K562 (cell line): ENCODE results near the gene CERS6. TPM values are rescaled to one million over a fixed set of nuclear protein-coding genes. Genes with fewer than 3 reads are reported as not detected.

Experiments
- ATAC-seq: fragments of 200-7000 bp; cut with Tn5 transposase; 3 replicates; pipeline ENCODE4 v1.9.1; 2020; ENCODE audit warnings: moderate library complexity
- BruUV-seq: library from RNA; stranded (reverse); fragments of 400-500 nt; replicated peaks from 2 replicates; lab custom pipeline; 2021; lab: Mats Ljungman, UMichigan
- CTCF ChIA-PET: fragments of 300-600 bp; formaldehyde crosslinking; extraction: SDS; loops from one replicate; lab custom pipeline; 2021; ENCODE audit warnings: low intra/inter-chr PET ratio; lab: Yijun Ruan, JAX
- POLR2A ChIA-PET: fragments of 300-600, 350-650 bp; sonication (Branson Sonifier 250); formaldehyde crosslinking; extraction: SDS; loops from one replicate; lab custom pipeline; 2021; ENCODE audit warnings: antibody characterized with exemption, inconsistent platforms; lab: Yijun Ruan, JAX
- DNase-seq, 4 experiments: peaks; one replicate each; pipeline versions ENCODE4 v3.0.0 to v3.0.0-alpha.2; 2011 to 2018; ENCODE audit warnings: low spot score in 3 of 4, mixed read lengths in 3 of 4; ENCODE audit errors: extremely low read depth in 1 of 4
- FAIRE-seq: peaks from 2 replicates; lab custom pipeline; 2011; peaks lifted over from hg19 to GRCh38; lab: Jason Lieb, UNC
- H2AFZ ChIP-seq: 2 replicates; pipeline ENCODE4 v1.6.0; 2011; ENCODE audit warnings: low read depth, low read length, control low read depth, inconsistent platforms
- H3K27ac ChIP-seq: fragments of 200-600 bp; 3 replicates; pipeline ENCODE4 v1.8.0; 2011; ENCODE audit warnings: low read depth, mild to moderate bottlenecking, control low read depth, inconsistent platforms, low read length, moderate library complexity, mixed read lengths; ENCODE audit errors: extremely low read depth
- H3K27me3 ChIP-seq, 2 experiments: fragments of 300-600 bp in 1 of 2; 2 replicates in 1 of 2; 3 replicates in 1 of 2; pipeline versions ENCODE4 v1.6.0 to v1.8.0; 2011; ENCODE audit warnings: inconsistent platforms in 2 of 2, low read length in 2 of 2, mild to moderate bottlenecking in 1 of 2, mixed read lengths in 1 of 2, moderate library complexity in 1 of 2; ENCODE audit not compliant: control insufficient read depth in 2 of 2, insufficient read depth in 2 of 2
- H3K36me3 ChIP-seq: fragments of 300-600 bp; 3 replicates; pipeline ENCODE4 v1.8.0; 2011; ENCODE audit warnings: mild to moderate bottlenecking, low read length, inconsistent platforms; ENCODE audit not compliant: control insufficient read depth, insufficient read depth
- H3K4me1 ChIP-seq, 2 experiments: fragments of 200-600 bp in 1 of 2; replicated peaks in 1 of 2; 2 replicates in 1 of 2; 3 replicates in 1 of 2; pipeline versions ENCODE4 v1.5.1 to v1.8.0; 2011; ENCODE audit warnings: inconsistent platforms in 2 of 2, low read length in 2 of 2, mild to moderate bottlenecking in 1 of 2, mixed read lengths in 1 of 2, moderate library complexity in 1 of 2; ENCODE audit not compliant: control insufficient read depth in 2 of 2, insufficient read depth in 2 of 2
- H3K4me2 ChIP-seq: 2 replicates; pipeline ENCODE4 v1.6.1; 2011; ENCODE audit warnings: low read length, control low read depth, inconsistent platforms, mixed read lengths; ENCODE audit not compliant: insufficient read depth
- H3K4me3 ChIP-seq: fragments of 200-600 bp; sonication (generic), shearing (Covaris generic); 2 replicates; pipeline ENCODE4 v1.5.1; 2016; ENCODE audit warnings: control low read depth, inconsistent platforms
- H3K79me2 ChIP-seq: fragments of 200-600 bp; 3 replicates; pipeline ENCODE4 v1.8.0; 2011; ENCODE audit warnings: low read length, inconsistent platforms; ENCODE audit not compliant: control insufficient read depth, insufficient read depth
- H3K9ac ChIP-seq, 2 experiments: 2 replicates each; pipeline versions ENCODE4 v1.6.0 to v1.6.1; 2011; ENCODE audit warnings: low read depth in 2 of 2, low read length in 2 of 2, control low read depth in 1 of 2, inconsistent platforms in 1 of 2, mild to moderate bottlenecking in 1 of 2, mixed read lengths in 1 of 2; ENCODE audit not compliant: insufficient read depth in 1 of 2
- H3K9me1 ChIP-seq: one replicate; pipeline ENCODE4 v1.6.0; 2011; ENCODE audit warnings: inconsistent platforms, mild to moderate bottlenecking, low read length, moderate library complexity; ENCODE audit not compliant: control insufficient read depth, insufficient read depth
- H3K9me3 ChIP-seq: replicated peaks from 2 replicates; pipeline ENCODE4 v1.5.1; 2011; ENCODE audit warnings: low read depth, low read length, inconsistent platforms; ENCODE audit not compliant: control insufficient read depth, insufficient read depth
- H4K20me1 ChIP-seq: replicated peaks from 2 replicates; pipeline ENCODE4 v1.6.1; 2011; ENCODE audit warnings: low read length, inconsistent platforms, mixed read lengths; ENCODE audit not compliant: control insufficient read depth, insufficient read depth
- FOXJ2 ChIP-seq: fragments of 200-800 bp; sonication (Bioruptor generic); IDR thresholded peaks from 2 replicates; pipeline ENCODE4 v1.6.1; 2016; ENCODE audit warnings: missing genetic modification characterization, missing compliant biosample characterization
- PHF20 ChIP-seq: fragments of 450-650 bp; IDR thresholded peaks from 2 replicates; pipeline ENCODE4 v1.6.1; 2018; ENCODE audit not compliant: partially characterized antibody
- WGBS: fragments of 100-300 bp; shearing (Covaris generic); methylation state at CpG from one replicate; pipeline ENCODE4 v1.1.6; 2016; ENCODE audit warnings: low coverage, mixed read lengths; ENCODE audit not compliant: insufficient coverage; ENCODE audit errors: missing lambda C conversion rate; 5-methylcytosine and 5-hydroxymethylcytosine counted together
- in situ Hi-C: fragments of 300-500 bp; cut with MboI; formaldehyde crosslinking; loops from 4 replicates; pipeline ENCODE4 v1.15.0; 2018; ENCODE audit warnings: inconsistent platforms, mixed read lengths
- intact Hi-C: fragments of 100-400 bp; cut with micrococcal nuclease; formaldehyde crosslinking; loops from 2 replicates; pipeline ENCODE4 v1.14.2; 2022
- polyA plus RNA-seq, 8 experiments: library from polyadenylated mRNA; depleted of rRNA in 4 of 8; stranded (reverse) in 5 of 8; unstranded in 3 of 8; fragments of >200 nt; fragmentation: Nextera tagmentation in 2 of 8; fragmentation: Illumina TruSeq in 1 of 8; extraction: Ambion mirVana in 2 of 8; extraction: Trizol in 1 of 8; gene quantifications; 2 replicates each; pipeline versions ENCODE4 v1.2.1 to v1.2.3, GENCODE V29; 2011 to 2014; ENCODE audit warnings: inconsistent platforms in 1 of 8, missing spikeins in 1 of 8
- total RNA-seq, 7 experiments: library from RNA; depleted of rRNA in 6 of 7; stranded (reverse); fragments of >200 nt in 6 of 7; fragmentation: Illumina TruSeq in 2 of 7; extraction: Trizol in 2 of 7; gene quantifications; 2 replicates each; pipeline versions ENCODE4 v1.2.1 to v1.2.3, GENCODE V29; 2011 to 2021; ENCODE audit warnings: low replicate concordance in 1 of 7
- TF ChIP-seq, protein P1 (sequence below): fragments of 250-450 bp; sonication (Bioruptor Pico); IDR thresholded peaks from 2 replicates; pipeline ENCODE4 v1.8.0; 2022; ENCODE audit warnings: inconsistent platforms
- TF ChIP-seq, protein P2 (sequence below): fragments of 450-650 bp; IDR thresholded peaks from 2 replicates; pipeline ENCODE4 v1.6.1; 2016; ENCODE audit warnings: mild to moderate bottlenecking, moderate library complexity
- TF ChIP-seq, protein P3 (sequence below): sonication (generic); formaldehyde crosslinking; IDR thresholded peaks from 2 replicates; pipeline ENCODE4 v1.5.0; 2020; ENCODE audit warnings: missing genetic modification reagents

Gene CERS6
- total and polyA plus RNA-seq, 9 of the 15 experiments (the other 6 are each of a cell fraction or from before 2014, with no cell fraction given), result 1.6 to 13.6 (median 11.4) TPM

DNA sequence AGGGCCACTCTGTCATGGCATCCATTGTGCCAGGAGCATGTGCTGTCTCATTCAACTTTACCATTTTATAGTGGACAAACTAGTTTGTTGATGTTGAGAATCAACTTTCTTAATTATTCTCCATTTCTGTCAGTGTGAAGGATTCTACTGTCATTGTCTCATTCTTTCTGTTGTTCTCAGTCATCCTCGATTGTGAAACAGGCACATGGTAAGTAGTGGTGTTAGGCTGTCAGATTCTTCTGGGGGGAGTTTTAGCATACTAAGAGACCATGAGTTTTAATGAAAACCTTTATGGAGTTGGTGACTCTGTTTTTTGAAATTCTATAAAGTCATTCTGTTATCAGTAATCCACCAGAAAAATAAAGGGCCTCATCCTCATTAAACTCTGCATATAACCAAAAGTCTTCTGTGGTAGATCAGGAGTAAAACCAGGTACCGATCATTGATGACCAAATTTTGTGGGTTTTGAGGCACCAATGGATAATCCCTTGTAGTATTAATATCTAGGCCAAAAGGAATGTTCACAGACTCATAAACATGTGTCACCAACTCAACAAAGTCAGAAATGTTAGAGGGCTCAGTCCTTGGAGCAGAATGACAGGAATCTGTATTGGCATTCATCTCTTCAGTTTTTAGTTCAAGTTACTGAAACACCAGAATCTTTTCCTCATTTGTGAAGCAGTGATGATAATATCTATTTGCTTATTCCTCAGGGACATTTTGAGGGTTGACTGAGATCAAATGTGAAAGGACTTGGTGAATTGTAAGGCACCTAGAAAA lies 73.2 kb downstream of the CERS6 start:
- in situ Hi-C loops (no loop called here), intact Hi-C loops (no loop called here)
- Histone ChIP-seq H3K4me3 (no peak overlapping the region), H3K36me3 (no peaks in the 10 kb centered on the region), H3K9me3 (no peaks in the 10 kb centered on the region), H3K4me1 (peaks cover 0 to 15% of the 10 kb centered on the region in 2 experiments; a peak in 4 of 5 replicates), H2AFZ (no peak overlapping the region), H4K20me1 (no peaks in the 10 kb centered on the region), H3K9me1 (no peaks in the 10 kb centered on the region), H3K27ac (no peak overlapping the region), H3K27me3 (no peaks in the 10 kb centered on the region), H3K4me2 (peak overlapping the region; percentile 19; the same call in 1 of the 2 replicates), H3K79me2 (peaks cover 13% of the 10 kb centered on the region; the same call in 1 of the 3 replicates), H3K9ac (no peak overlapping the region)
- TF ChIP-seq, protein P1, sequence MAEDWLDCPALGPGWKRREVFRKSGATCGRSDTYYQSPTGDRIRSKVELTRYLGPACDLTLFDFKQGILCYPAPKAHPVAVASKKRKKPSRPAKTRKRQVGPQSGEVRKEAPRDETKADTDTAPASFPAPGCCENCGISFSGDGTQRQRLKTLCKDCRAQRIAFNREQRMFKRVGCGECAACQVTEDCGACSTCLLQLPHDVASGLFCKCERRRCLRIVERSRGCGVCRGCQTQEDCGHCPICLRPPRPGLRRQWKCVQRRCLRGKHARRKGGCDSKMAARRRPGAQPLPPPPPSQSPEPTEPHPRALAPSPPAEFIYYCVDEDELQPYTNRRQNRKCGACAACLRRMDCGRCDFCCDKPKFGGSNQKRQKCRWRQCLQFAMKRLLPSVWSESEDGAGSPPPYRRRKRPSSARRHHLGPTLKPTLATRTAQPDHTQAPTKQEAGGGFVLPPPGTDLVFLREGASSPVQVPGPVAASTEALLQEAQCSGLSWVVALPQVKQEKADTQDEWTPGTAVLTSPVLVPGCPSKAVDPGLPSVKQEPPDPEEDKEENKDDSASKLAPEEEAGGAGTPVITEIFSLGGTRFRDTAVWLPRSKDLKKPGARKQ, result no peak
- TF ChIP-seq FOXJ2 (tag), result 0 out of 2 replicates have a peak, but pooled peaks have one; percentile 47
- TF ChIP-seq PHF20, result no peak
- TF ChIP-seq, protein P2, sequence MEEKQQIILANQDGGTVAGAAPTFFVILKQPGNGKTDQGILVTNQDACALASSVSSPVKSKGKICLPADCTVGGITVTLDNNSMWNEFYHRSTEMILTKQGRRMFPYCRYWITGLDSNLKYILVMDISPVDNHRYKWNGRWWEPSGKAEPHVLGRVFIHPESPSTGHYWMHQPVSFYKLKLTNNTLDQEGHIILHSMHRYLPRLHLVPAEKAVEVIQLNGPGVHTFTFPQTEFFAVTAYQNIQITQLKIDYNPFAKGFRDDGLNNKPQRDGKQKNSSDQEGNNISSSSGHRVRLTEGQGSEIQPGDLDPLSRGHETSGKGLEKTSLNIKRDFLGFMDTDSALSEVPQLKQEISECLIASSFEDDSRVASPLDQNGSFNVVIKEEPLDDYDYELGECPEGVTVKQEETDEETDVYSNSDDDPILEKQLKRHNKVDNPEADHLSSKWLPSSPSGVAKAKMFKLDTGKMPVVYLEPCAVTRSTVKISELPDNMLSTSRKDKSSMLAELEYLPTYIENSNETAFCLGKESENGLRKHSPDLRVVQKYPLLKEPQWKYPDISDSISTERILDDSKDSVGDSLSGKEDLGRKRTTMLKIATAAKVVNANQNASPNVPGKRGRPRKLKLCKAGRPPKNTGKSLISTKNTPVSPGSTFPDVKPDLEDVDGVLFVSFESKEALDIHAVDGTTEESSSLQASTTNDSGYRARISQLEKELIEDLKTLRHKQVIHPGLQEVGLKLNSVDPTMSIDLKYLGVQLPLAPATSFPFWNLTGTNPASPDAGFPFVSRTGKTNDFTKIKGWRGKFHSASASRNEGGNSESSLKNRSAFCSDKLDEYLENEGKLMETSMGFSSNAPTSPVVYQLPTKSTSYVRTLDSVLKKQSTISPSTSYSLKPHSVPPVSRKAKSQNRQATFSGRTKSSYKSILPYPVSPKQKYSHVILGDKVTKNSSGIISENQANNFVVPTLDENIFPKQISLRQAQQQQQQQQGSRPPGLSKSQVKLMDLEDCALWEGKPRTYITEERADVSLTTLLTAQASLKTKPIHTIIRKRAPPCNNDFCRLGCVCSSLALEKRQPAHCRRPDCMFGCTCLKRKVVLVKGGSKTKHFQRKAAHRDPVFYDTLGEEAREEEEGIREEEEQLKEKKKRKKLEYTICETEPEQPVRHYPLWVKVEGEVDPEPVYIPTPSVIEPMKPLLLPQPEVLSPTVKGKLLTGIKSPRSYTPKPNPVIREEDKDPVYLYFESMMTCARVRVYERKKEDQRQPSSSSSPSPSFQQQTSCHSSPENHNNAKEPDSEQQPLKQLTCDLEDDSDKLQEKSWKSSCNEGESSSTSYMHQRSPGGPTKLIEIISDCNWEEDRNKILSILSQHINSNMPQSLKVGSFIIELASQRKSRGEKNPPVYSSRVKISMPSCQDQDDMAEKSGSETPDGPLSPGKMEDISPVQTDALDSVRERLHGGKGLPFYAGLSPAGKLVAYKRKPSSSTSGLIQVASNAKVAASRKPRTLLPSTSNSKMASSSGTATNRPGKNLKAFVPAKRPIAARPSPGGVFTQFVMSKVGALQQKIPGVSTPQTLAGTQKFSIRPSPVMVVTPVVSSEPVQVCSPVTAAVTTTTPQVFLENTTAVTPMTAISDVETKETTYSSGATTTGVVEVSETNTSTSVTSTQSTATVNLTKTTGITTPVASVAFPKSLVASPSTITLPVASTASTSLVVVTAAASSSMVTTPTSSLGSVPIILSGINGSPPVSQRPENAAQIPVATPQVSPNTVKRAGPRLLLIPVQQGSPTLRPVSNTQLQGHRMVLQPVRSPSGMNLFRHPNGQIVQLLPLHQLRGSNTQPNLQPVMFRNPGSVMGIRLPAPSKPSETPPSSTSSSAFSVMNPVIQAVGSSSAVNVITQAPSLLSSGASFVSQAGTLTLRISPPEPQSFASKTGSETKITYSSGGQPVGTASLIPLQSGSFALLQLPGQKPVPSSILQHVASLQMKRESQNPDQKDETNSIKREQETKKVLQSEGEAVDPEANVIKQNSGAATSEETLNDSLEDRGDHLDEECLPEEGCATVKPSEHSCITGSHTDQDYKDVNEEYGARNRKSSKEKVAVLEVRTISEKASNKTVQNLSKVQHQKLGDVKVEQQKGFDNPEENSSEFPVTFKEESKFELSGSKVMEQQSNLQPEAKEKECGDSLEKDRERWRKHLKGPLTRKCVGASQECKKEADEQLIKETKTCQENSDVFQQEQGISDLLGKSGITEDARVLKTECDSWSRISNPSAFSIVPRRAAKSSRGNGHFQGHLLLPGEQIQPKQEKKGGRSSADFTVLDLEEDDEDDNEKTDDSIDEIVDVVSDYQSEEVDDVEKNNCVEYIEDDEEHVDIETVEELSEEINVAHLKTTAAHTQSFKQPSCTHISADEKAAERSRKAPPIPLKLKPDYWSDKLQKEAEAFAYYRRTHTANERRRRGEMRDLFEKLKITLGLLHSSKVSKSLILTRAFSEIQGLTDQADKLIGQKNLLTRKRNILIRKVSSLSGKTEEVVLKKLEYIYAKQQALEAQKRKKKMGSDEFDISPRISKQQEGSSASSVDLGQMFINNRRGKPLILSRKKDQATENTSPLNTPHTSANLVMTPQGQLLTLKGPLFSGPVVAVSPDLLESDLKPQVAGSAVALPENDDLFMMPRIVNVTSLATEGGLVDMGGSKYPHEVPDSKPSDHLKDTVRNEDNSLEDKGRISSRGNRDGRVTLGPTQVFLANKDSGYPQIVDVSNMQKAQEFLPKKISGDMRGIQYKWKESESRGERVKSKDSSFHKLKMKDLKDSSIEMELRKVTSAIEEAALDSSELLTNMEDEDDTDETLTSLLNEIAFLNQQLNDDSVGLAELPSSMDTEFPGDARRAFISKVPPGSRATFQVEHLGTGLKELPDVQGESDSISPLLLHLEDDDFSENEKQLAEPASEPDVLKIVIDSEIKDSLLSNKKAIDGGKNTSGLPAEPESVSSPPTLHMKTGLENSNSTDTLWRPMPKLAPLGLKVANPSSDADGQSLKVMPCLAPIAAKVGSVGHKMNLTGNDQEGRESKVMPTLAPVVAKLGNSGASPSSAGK, result 0 out of 2 replicates have a peak, but pooled peaks have one; percentile 14
- TF ChIP-seq, protein P3, sequence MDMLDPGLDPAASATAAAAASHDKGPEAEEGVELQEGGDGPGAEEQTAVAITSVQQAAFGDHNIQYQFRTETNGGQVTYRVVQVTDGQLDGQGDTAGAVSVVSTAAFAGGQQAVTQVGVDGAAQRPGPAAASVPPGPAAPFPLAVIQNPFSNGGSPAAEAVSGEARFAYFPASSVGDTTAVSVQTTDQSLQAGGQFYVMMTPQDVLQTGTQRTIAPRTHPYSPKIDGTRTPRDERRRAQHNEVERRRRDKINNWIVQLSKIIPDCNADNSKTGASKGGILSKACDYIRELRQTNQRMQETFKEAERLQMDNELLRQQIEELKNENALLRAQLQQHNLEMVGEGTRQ (CRISPR knock-in tag), result no peak
- no peak for ATAC-seq
- no TSS peak for BruUV-seq
- peak; percentile 15 for FAIRE-seq
- CTCF ChIA-PET, result no interaction called here
- POLR2A ChIA-PET, result interaction anchor here (0.6 to 1.0 kb wide), 3 partner anchors 21 to 875 kb away, joined by 3 to 4 read pairs (median 3); no protein-coding TSS in a partner anchor
- 40% methylated on average over 2 of the region's 2 CpGs for WGBS
- DNase-seq, result no peak
